GM20431 (cell line): ENCODE measurements around the gene RPS6KC1.
"Not testable (repeated sequence)": the region's sequence is repeated elsewhere in the genome, so short reads cannot be mapped to it uniquely, and the experiment has no call there.

Experiments used
- in situ Hi-C: fragments of 300-500 bp; cut with MseI, MboI; formaldehyde crosslinking; loops from one replicate; pipeline ENCODE4 v1.15.0; 2020; ENCODE audit warnings: low sequenced_read_pairs; ENCODE audit not compliant: unreplicated experiment

RPS6KC1 gene

GRCh38 chr1:213136190-213136917, 85.3 kb downstream of the RPS6KC1 start:
- in situ Hi-C loops: no loop called here

- in situ Hi-C loops: no loop called here
Measured at GRCh38 chr1:213138391-213138790, 87.3 kb downstream of the RPS6KC1 start.

DNA sequence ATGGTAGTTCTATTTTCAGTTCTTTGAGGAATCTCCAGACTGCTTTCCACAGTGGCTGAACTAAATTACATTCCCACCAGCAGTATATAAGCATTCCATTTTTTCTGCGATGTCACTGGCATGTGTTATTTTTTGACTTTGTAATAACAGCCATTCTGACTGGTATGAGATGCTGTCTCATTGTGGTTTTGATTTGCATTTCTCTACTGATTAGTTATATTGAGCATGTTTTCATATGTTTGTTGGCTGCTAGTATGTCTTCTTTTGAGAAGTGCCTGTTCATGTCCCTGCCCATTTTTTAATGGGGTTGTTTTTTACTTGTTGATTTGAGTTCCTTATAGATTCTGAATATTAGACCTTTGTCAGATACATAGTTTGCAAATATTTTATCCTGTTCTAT, 87.9 kb downstream of the RPS6KC1 start:
- in situ Hi-C loops: no loop called here

DNA sequence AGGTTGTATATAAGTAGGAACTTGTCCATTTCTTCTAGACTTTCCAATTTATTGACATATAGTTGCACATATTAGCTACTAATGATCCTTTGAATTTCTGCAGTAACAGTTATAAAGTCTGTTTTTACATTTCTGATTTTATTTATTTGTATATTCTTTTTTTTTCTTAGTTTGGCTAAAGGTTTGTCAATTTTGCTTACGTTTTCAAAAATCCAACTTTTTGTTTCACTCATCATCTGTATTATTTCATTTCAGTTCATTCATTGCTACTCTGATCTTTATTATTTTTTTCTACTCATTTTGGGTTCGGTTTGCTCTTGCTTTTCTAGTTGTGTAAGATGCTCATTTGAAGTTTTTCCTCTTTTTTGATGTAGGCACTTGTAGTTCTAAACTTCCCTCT, 97.9 kb downstream of the RPS6KC1 start:
- in situ Hi-C loops: no loop called here

DNA sequence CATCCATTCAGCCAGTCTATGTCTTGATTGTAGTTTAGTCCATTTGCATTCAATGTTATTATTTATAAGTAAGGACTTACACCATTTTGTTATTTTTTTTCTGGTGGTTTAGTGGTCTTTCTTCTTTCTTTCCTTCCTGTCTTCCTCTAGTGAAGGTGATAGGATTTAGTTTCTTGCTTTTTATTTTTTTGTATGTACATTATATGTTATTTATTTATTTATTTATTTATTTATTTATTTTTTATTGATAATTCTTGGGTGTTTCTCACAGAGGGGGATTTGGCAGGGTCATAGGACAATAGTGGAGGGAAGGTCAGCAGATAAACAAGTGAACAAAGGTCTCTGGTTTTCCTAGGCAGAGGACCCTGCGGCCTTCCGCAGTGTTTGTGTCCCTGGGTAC, 99.0 kb downstream of the RPS6KC1 start:
- in situ Hi-C loops: not testable (repeated sequence)

- in situ Hi-C loops: no loop called here
Measured at GRCh38 chr1:213154056-213154685, 103.1 kb downstream of the RPS6KC1 start.

GRCh38 chr1:213159376-213159775, 108.3 kb downstream of the RPS6KC1 start:
- in situ Hi-C loops: no loop called here

- in situ Hi-C loops: not testable (repeated sequence)
Measured at GRCh38 chr1:213160442-213160841, 109.4 kb downstream of the RPS6KC1 start.

DNA sequence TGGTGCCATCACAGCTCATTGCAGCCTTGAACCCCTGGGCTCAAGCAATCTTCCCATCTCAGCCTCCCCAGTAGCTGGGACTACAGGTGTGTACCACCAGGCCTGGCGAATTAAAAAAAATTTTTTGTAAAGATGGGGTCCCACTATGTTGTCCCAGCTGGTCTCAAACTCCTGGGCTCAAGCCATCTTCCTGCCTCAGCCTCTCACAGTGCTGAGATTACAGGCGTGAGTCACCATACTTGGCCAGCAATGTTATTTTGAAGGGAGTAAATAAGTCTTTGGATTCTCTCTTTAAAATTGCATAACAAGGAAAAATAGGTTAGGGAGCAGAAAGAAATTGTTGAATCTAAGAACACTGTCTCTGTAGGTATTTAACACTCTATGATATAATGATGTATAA, 111.3 kb downstream of the RPS6KC1 start:
- in situ Hi-C loops: no loop called here

DNA sequence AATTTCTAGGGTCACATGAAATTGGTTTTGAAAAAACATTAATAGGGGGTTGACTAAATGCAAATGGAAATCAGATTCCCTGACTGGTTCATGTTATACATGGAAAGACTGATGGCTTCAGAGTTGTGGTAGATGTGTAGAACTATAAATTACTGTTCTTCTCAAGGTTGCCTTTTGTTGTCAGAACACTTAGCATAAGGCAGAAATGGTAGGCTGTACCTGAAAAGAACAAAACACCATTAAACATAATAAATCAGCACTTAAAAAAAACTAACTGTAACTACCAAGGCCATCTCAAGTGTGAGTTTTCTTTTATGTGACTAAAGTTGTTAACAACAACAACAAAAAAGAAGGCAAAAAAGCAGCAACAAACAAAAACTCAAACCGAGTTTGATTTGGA, 111.8 kb downstream of the RPS6KC1 start:
- in situ Hi-C loops: no loop called here

GRCh38 chr1:213163278-213163711, 112.3 kb downstream of the RPS6KC1 start:
- in situ Hi-C loops: no loop called here

- in situ Hi-C loops: no loop called here
Measured at GRCh38 chr1:213164561-213164960, 113.5 kb downstream of the RPS6KC1 start.

- in situ Hi-C loops: no loop called here
Measured at GRCh38 chr1:213166852-213167251, 115.8 kb downstream of the RPS6KC1 start.

- in situ Hi-C loops: no loop called here
Measured at GRCh38 chr1:213171711-213172110, 120.7 kb downstream of the RPS6KC1 start.

- in situ Hi-C loops: no loop called here
Measured at GRCh38 chr1:213176341-213176740, 125.3 kb downstream of the RPS6KC1 start.

DNA sequence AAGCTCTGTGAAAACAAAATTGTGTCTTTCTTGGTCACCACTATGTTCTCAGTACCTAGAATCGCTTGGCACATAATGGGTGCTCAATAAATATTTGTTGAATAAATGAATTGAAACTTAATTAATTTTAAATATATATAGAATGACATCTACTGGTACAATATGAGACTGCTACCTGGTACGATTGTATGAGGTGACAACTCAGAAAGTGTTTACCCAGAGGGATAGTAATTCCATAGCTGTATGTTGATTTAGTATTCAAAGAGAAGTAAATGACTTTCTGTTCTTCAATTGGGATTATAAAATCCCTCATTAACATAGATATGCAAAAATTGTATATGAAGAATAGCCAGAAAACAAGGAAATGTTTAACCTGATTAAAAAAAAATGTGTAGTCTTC, 128.7 kb downstream of the RPS6KC1 start:
- in situ Hi-C loops: no loop called here

GRCh38 chr1:213180833-213181232, 129.8 kb downstream of the RPS6KC1 start:
- in situ Hi-C loops: no loop called here

DNA sequence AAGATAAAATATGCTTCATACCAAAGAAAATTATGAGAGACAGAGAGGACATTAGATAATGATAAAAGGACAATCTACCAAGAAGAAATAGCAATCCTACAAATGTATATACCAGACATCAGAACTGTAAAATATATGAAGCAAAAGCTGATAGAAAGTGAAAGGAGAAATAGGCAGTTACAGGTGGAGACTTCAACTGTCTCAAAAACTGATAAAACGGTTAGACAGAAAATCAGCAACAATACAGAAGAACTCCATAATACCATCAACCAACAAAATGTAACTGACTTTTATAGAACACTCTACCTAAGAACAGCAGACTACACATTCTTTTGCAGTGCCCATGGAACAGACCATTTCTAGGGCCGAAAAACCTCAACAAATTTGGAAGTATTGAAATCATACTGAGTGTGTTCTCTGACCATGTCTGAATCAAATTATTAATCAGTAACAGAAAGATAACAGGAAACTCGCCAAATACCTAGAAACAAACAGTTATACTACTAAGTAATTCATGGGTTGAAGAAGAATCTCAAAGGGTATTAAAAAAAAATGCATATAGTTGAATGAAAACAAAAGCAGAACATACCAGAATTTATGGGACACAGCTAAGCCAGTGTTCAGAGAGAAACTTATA, 132.1 kb downstream of the RPS6KC1 start:
- in situ Hi-C loops: no loop called here

DNA sequence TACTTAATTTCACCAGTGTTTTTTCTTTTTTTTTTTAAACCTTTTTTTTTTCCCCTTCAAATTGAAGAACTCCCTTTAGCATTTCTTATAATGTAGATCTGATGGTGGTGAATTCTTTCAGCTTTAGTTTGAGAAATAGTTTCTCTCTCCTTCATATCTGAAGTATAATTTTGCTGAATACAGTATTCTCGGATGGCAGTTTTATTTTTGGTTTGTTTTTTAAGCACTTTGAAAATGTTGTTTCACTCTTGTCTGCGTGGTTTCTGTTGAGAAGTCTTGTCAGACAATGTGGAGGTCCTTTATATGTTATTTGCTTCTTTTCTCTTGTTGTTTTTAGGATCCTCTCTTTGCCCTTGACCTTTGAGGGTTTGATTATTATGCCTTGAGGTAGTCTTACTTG, 135.1 kb downstream of the RPS6KC1 start:
- in situ Hi-C loops: no loop called here

- in situ Hi-C loops: no loop called here
Measured at GRCh38 chr1:213192026-213192425, 141.0 kb downstream of the RPS6KC1 start.

- in situ Hi-C loops: no loop called here
Measured at GRCh38 chr1:213194383-213194782, 143.3 kb downstream of the RPS6KC1 start.
